Stimulated activated memory B cell treated with anti-CD40 and anti-IgM and Interleukin-4, amounts not matched to agents 10 μg/mL and 1 μg/mL and 100 μg/mL, for 72 hours (primary cell): ENCODE measurements around the gene ENTR1.

ENCODE experiments used
- ATAC-seq: fragments of 150-1000 bp; cut with Tn5 transposase; 2 replicates; pipeline ENCODE4 v1.10.0; 2021
- H3K27ac Mint-ChIP-seq: one replicate; pipeline ENCODE4 v1.8.0; 2022; ENCODE audit warnings: mild to moderate bottlenecking, mixed read lengths
- H3K27me3 Mint-ChIP-seq: one replicate; pipeline ENCODE4 v1.8.0; 2022; ENCODE audit warnings: mixed read lengths
- H3K36me3 Mint-ChIP-seq: one replicate; pipeline ENCODE4 v1.8.0; 2022; ENCODE audit warnings: mixed read lengths
- H3K4me1 Mint-ChIP-seq: one replicate; pipeline ENCODE4 v1.8.0; 2022; ENCODE audit warnings: mixed read lengths
- H3K4me3 Mint-ChIP-seq: one replicate; pipeline ENCODE4 v1.8.0; 2022; ENCODE audit warnings: mild to moderate bottlenecking, moderate library complexity, mixed read lengths
- H3K9me3 Mint-ChIP-seq: one replicate; pipeline ENCODE4 v1.8.0; 2022; ENCODE audit warnings: mixed read lengths

Gene ENTR1

DNA sequence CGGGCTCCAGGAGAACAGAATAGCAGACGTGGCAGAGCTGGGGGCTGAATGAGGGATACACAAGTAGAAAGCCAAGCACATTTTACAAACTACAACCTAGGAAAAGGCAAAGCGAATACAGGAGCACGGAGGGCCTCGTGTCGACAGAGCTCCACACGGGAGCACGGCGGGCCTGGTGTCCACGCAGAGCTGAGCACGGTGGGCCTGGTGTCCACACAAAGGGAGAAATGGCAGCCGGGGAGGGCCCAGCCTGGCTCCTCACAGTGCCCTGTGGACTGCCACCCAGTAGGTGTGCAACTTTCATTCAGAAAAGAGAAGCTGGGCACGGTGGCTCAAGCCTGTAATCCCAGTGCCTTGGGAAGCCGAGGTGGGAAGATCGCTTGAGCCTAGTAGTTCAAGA, 32.7 kb upstream of the ENTR1 start:
- H3K4me3 Mint-ChIP-seq = no peak overlapping the region
- peaks cover 63% of the 10 kb centered on the region for H3K36me3 Mint-ChIP-seq
- ATAC-seq = no peak
- H3K4me1 Mint-ChIP-seq = peaks cover 10% of the 10 kb centered on the region
- H3K9me3 Mint-ChIP-seq = no peaks in the 10 kb centered on the region
- no peak overlapping the region for H3K27ac Mint-ChIP-seq
- no peaks in the 10 kb centered on the region for H3K27me3 Mint-ChIP-seq

DNA sequence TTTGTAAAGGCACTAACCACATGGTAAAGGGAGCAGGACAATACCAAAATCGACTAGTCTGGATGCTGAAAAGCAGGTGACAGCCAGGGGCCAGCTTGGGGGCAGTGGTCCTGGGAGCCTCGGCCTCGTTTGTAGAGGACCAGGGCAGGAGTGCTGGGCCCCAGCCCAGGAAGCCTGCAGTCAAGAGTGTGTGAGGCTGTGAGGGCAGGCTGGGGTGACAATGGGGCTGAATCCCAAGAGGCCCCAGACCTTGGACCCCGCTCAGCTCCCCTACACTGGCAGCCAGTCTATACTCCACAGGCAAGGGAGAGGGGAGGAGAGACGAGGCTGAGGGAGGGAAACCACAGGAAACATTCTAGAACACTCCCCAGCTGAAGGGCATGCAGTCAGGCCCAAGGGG, 31.9 kb upstream of the ENTR1 start:
- H3K36me3 Mint-ChIP-seq = peaks cover 55% of the 10 kb centered on the region

GRCh38 chr9:136441681-136442245, 31.3 kb upstream of the ENTR1 start:
- no peak overlapping the region for H3K4me3 Mint-ChIP-seq
- H3K27ac Mint-ChIP-seq = no peak overlapping the region
- peaks cover 19% of the 10 kb centered on the region for H3K4me1 Mint-ChIP-seq
- H3K9me3 Mint-ChIP-seq = no peaks in the 10 kb centered on the region
- H3K36me3 Mint-ChIP-seq = peaks cover 50% of the 10 kb centered on the region
- no peaks in the 10 kb centered on the region for H3K27me3 Mint-ChIP-seq
- ATAC-seq = no peak

More for the DNA sequence above, 31.9 kb upstream of the ENTR1 start:
- Mint-ChIP-seq H3K27ac (no peak overlapping the region), H3K9me3 (no peaks in the 10 kb centered on the region), H3K27me3 (no peaks in the 10 kb centered on the region), H3K4me1 (peaks cover 18% of the 10 kb centered on the region), H3K4me3 (no peak overlapping the region)
- no peak for ATAC-seq

DNA sequence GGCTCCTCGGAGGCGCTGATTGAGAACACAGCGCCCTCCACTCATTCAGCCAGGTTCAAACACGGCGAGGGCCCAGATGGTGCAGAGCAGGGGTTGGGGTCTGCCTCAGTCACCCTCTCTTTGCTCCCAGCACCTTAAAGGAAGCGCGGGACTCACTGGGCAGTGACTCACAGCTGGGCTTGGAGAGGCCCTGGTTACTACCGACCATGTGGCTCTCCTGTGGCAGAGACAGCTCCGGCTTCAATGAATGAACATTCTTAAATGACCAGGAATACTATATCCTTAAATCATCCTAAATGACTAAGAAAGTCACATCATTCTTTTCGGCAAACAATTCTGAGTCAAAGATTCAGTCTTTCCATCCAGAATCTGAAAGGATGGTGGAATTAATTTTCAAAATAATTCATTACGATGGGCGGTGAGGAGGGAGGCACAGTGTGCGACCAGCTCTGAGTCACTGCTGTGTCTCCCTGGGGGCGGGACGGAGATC, 30.8 kb upstream of the ENTR1 start:
- Mint-ChIP-seq H3K27ac (no peak overlapping the region), H3K36me3 (peaks cover 45% of the 10 kb centered on the region), H3K9me3 (no peaks in the 10 kb centered on the region), H3K4me3 (no peak overlapping the region), H3K4me1 (peaks cover 22% of the 10 kb centered on the region), H3K27me3 (no peaks in the 10 kb centered on the region)
- ATAC-seq = no peak

- H3K27me3 Mint-ChIP-seq = no peaks in the 10 kb centered on the region
- peak within 1 kb of the TSS; percentile 78 for H3K4me3 Mint-ChIP-seq
- ATAC-seq = peak; percentile 93
- H3K27ac Mint-ChIP-seq = peak within 1 kb of the TSS; percentile 64
- H3K9me3 Mint-ChIP-seq = no peaks in the 10 kb centered on the region
- peaks cover 34% of the 10 kb centered on the region for H3K36me3 Mint-ChIP-seq
- H3K4me1 Mint-ChIP-seq = peaks cover 29% of the 10 kb centered on the region
Measured at GRCh38 chr9:136439481-136440408, 29.3 kb upstream of the ENTR1 start, which contains the start of gene INPP5E. INPP5E (minus strand) TSS chr9:136439845; CDS start chr9:136439419, 426 bp downstream.

DNA sequence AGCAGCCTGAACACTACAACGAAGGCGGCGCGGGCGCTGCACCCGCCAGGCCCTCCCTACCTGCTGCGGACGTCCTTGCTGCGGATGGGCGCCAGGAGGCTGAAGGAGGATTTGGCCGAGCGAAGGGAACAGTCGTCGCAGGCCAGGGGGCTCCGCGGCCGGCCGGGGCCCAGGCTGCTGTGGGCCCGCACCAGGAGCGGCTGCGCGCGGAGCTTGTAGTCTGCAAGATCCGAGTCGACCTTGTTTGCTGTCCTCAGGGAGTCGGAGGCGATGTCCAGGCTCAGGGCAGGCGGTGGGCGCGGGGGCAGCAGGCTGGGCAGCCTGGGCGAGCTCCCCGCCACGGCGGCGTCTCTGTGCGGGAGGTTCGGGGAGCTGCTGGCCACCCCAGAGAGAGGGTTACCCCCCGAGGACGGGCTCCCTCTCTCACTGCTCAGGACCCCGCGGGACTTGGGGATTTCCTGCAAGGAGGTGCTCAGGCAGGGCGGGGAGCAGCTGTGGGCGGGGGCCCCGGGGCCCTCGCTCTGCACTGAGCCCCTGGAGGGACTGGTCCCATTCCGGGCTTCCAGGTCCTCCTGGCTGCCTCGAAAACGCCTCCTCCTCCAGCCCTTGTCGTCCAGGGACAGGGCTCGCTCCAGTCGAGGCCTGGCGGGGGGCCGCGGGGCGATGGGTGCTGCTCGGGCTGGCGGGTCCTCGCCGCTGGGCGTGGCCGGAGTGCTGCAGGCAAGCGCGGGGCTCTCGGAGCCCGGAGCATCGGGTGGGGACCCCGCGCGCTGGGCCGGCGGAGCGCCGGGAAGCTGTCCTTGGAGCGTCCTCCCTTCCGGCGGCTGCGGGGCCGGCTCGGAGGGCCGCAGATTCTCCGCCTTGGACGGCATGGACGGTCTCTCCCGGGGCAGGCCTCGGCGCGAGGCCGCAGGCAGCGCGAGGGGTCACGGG, 28.4 kb upstream of the ENTR1 start:
- Mint-ChIP-seq H3K27me3 (no peaks in the 10 kb centered on the region), H3K36me3 (peaks cover 27% of the 10 kb centered on the region), H3K27ac (peak overlapping the region; percentile 64), H3K4me3 (peak overlapping the region; percentile 78), H3K4me1 (peaks cover 29% of the 10 kb centered on the region), H3K9me3 (no peaks in the 10 kb centered on the region)
- ATAC-seq = peak; percentile 84

DNA sequence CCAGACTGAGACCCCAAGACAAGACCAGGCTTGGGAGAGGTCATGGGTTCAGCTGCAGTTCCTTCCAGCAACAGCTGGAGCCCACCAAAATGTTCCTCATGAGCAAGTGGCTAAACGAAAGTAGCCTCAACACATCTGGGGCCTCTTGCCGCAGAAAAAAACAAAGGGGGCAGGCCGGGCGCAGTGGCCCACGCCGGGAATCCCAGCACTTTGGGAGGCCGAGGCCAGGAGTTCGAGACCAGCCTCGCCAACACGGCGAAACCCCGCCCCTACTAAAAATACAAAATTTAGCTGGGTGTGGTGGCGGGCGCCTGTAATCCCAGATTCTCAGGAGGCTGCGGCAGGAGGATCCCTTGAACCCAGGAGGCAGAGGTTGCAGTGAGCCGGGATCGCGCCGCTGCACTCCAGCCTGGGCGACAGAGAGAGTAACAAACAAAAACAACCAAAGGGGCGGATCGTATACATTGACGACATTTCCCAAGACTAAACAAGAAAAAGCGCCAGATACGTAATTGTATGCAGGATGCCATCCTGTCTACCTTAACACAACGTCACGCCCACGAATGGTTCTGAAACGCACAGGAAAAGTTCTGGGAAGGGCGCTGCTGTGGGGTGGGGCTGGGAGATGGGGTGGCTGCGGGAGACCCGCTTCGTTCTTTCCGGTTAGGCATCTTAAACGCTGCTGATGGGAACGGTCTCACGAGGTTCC, 27.6 kb upstream of the ENTR1 start:
- Mint-ChIP-seq H3K27me3 (no peaks in the 10 kb centered on the region), H3K4me3 (peak overlapping the region; percentile 78), H3K36me3 (peaks cover 18% of the 10 kb centered on the region), H3K9me3 (no peaks in the 10 kb centered on the region), H3K4me1 (peaks cover 29% of the 10 kb centered on the region), H3K27ac (peak overlapping the region; percentile 64)
- ATAC-seq = no peak

DNA sequence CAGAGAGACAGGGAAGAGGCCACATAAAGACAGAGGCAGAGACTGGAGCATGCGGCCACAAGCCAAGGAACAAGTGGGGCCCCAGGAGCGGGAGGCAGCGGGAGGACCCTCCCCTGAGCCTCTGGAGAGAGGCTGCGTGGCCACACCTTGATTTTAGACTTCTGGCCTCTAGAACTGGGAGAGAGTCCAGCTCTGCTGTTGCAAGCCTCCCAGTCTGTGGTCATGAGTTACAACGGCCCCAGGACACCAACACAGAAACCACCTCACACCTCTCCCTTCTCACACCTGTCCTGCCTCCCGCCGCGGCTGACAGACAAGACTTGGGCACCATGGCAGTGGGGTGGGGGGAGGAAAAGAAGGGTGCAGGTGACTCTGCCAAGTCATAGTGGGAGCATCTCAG, 27.0 kb upstream of the ENTR1 start:
- Mint-ChIP-seq H3K9me3 (no peaks in the 10 kb centered on the region), H3K36me3 (peaks cover 13% of the 10 kb centered on the region), H3K4me1 (peaks cover 29% of the 10 kb centered on the region), H3K4me3 (peak overlapping the region; percentile 78), H3K27ac (peak overlapping the region; percentile 64), H3K27me3 (no peaks in the 10 kb centered on the region)
- ATAC-seq = no peak

DNA sequence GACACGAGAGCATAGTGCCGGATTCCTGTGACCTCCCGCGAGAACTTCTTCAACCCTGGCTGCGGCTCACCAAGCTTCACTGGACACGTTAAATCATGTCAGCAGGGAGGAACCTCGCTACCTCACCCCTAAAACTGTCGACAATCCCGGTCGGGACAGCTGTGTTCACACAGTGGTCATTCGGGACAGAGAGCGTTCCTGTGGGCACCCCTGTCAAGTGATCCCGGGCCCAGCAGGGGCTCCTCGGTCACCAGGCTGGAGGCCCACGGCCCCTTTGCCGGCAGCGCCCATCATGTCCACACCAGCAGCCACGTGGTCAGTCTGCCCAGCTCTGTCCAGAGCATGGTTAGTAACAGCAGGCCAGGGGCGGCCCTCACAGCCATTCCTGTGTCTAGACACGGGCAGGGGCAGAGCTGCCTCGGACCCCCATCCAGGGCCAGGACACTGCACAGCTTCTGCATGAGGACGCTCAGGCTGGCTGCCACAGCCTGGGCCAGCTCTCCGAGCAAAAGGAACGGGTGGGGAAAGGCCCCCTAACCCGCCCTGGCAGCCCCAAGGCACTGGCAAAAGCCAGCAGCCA, 25.7 kb upstream of the ENTR1 start:
- H3K36me3 Mint-ChIP-seq = peaks cover 3% of the 10 kb centered on the region
- no peak overlapping the region for H3K27ac Mint-ChIP-seq
- ATAC-seq = no peak
- H3K27me3 Mint-ChIP-seq = no peaks in the 10 kb centered on the region
- H3K4me3 Mint-ChIP-seq = no peak overlapping the region
- peaks cover 29% of the 10 kb centered on the region for H3K4me1 Mint-ChIP-seq
- H3K9me3 Mint-ChIP-seq = no peaks in the 10 kb centered on the region

GRCh38 chr9:136434580-136435169, 24.3 kb upstream of the ENTR1 start:
- H3K9me3 Mint-ChIP-seq = no peaks in the 10 kb centered on the region
- no peaks in the 10 kb centered on the region for H3K27me3 Mint-ChIP-seq
- no peak overlapping the region for H3K27ac Mint-ChIP-seq
- H3K4me3 Mint-ChIP-seq = no peak overlapping the region
- no peak for ATAC-seq
- H3K36me3 Mint-ChIP-seq = peaks cover 5% of the 10 kb centered on the region
- peaks cover 29% of the 10 kb centered on the region for H3K4me1 Mint-ChIP-seq

GRCh38 chr9:136433849-136434579, 23.6 kb upstream of the ENTR1 start:
- Mint-ChIP-seq H3K27ac (no peak overlapping the region), H3K27me3 (no peaks in the 10 kb centered on the region), H3K4me3 (no peak overlapping the region), H3K36me3 (peaks cover 5% of the 10 kb centered on the region), H3K9me3 (no peaks in the 10 kb centered on the region), H3K4me1 (peaks cover 29% of the 10 kb centered on the region)
- ATAC-seq = no peak

GRCh38 chr9:136433043-136433715, 22.8 kb upstream of the ENTR1 start:
- no peak overlapping the region for H3K27ac Mint-ChIP-seq
- no peak for ATAC-seq
- peaks cover 26% of the 10 kb centered on the region for H3K4me1 Mint-ChIP-seq
- H3K9me3 Mint-ChIP-seq = no peaks in the 10 kb centered on the region
- H3K4me3 Mint-ChIP-seq = no peak overlapping the region
- H3K27me3 Mint-ChIP-seq = no peaks in the 10 kb centered on the region
- H3K36me3 Mint-ChIP-seq = peaks cover 5% of the 10 kb centered on the region

GRCh38 chr9:136432591-136432990, 22.2 kb upstream of the ENTR1 start:
- Mint-ChIP-seq H3K4me1 (peaks cover 20% of the 10 kb centered on the region), H3K36me3 (peaks cover 5% of the 10 kb centered on the region), H3K27me3 (no peaks in the 10 kb centered on the region), H3K27ac (no peak overlapping the region), H3K4me3 (no peak overlapping the region), H3K9me3 (no peaks in the 10 kb centered on the region)
- no peak for ATAC-seq
